SK-N-SH treated with all-trans-retinoic acid at 6 μM for 48 hours (cell line): ENCODE results near the gene VPS50.

Experiments
- ARNTL ChIP-seq: fragments of 450-650 bp; formaldehyde crosslinking; IDR thresholded peaks from 2 replicates; pipeline ENCODE4 v1.5.0; 2020; ENCODE audit warnings: low read depth, mild to moderate bottlenecking, moderate library complexity, borderline replicate concordance
- CSDC2 ChIP-seq: fragments of 250-450 bp; sonication (Bioruptor Pico); IDR thresholded peaks from 2 replicates; pipeline ENCODE4 v1.5.0; 2020; ENCODE audit warnings: mild to moderate bottlenecking, moderate library complexity
- GLIS3 ChIP-seq: fragments of 250-450 bp; sonication (Bioruptor Pico); IDR thresholded peaks from 2 replicates; pipeline ENCODE4 v1.5.0; 2020; ENCODE audit warnings: mild to moderate bottlenecking, moderate library complexity
- ZC3H10 ChIP-seq: fragments of 250-450 bp; sonication (Bioruptor Pico); IDR thresholded peaks from 2 replicates; pipeline ENCODE4 v1.5.1; 2021; ENCODE audit warnings: mild to moderate bottlenecking, moderate library complexity
- ZFP3 ChIP-seq: fragments of 250-450 bp; sonication (Bioruptor Pico); IDR thresholded peaks from 2 replicates; pipeline ENCODE4 v1.5.0; 2020; ENCODE audit warnings: mild to moderate bottlenecking, moderate library complexity
- ZFP30 ChIP-seq: fragments of 450-650 bp; formaldehyde crosslinking; IDR thresholded peaks from 2 replicates; pipeline ENCODE4 v1.5.0; 2022; ENCODE audit warnings: mild to moderate bottlenecking, moderate library complexity
- ZNF8 ChIP-seq: fragments of 450-650 bp; formaldehyde crosslinking; IDR thresholded peaks from 2 replicates; pipeline ENCODE4 v1.5.0; 2020; ENCODE audit warnings: mild to moderate bottlenecking, moderate library complexity
- TF ChIP-seq, protein P1 (sequence below): fragments of 250-450 bp; sonication (Bioruptor Pico); IDR thresholded peaks from 2 replicates; pipeline ENCODE4 v1.8.0; 2020; ENCODE audit warnings: mild to moderate bottlenecking, moderate library complexity, borderline replicate concordance
- TF ChIP-seq, protein P2 (sequence below): fragments of 250-450 bp; sonication (Bioruptor Pico); IDR thresholded peaks from 2 replicates; pipeline ENCODE4 v1.8.0; 2021; ENCODE audit warnings: low read depth, mild to moderate bottlenecking, moderate library complexity, borderline replicate concordance

DNA sequence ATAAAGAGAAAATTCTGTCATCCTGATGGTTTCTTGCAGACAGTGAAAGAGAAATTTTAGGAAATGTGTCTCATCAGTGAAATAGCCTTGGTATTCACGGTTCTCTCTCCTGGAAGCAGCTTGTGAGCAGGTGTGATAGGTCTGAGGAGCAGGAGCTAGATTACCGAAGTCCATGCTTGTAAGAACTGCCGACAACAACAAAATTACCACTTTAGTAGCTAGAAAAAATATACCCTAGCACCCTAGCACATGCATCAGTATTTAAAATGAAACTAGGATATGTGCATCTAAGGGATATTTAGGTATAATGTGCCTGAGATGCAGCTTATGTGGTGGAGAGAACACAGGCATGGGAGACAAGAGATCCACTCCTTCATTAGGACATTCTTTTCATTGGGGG, 82.3 kb downstream of the VPS50 start:
- no peak for TF ChIP-seq CSDC2 (CRISPR knock-in tag)
- TF ChIP-seq ARNTL: no peak
- TF ChIP-seq ZC3H10 (CRISPR knock-in tag): no peak
- TF ChIP-seq ZFP3 (CRISPR knock-in tag): no peak
- TF ChIP-seq, protein P1, sequence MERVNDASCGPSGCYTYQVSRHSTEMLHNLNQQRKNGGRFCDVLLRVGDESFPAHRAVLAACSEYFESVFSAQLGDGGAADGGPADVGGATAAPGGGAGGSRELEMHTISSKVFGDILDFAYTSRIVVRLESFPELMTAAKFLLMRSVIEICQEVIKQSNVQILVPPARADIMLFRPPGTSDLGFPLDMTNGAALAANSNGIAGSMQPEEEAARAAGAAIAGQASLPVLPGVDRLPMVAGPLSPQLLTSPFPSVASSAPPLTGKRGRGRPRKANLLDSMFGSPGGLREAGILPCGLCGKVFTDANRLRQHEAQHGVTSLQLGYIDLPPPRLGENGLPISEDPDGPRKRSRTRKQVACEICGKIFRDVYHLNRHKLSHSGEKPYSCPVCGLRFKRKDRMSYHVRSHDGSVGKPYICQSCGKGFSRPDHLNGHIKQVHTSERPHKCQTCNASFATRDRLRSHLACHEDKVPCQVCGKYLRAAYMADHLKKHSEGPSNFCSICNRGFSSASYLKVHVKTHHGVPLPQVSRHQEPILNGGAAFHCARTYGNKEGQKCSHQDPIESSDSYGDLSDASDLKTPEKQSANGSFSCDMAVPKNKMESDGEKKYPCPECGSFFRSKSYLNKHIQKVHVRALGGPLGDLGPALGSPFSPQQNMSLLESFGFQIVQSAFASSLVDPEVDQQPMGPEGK (CRISPR knock-in tag): no peak
- TF ChIP-seq, protein P2, sequence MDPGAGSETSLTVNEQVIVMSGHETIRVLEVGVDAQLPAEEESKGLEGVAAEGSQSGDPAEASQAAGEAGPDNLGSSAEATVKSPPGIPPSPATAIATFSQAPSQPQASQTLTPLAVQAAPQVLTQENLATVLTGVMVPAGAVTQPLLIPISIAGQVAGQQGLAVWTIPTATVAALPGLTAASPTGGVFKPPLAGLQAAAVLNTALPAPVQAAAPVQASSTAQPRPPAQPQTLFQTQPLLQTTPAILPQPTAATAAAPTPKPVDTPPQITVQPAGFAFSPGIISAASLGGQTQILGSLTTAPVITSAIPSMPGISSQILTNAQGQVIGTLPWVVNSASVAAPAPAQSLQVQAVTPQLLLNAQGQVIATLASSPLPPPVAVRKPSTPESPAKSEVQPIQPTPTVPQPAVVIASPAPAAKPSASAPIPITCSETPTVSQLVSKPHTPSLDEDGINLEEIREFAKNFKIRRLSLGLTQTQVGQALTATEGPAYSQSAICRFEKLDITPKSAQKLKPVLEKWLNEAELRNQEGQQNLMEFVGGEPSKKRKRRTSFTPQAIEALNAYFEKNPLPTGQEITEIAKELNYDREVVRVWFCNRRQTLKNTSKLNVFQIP (CRISPR knock-in tag): no peak
- no peak for TF ChIP-seq GLIS3 (CRISPR knock-in tag)
- no peak for TF ChIP-seq ZNF8 (CRISPR knock-in tag)
- no peak for TF ChIP-seq ZFP30
